Liver (tissue), 9 donors: ENCODE results near the gene TRIO. TPM values are rescaled to one million over a fixed set of nuclear protein-coding genes. Genes with fewer than 3 reads are reported as not detected.

ENCODE experiments used
- DNase-seq: peaks from one replicate; pipeline ENCODE4 v3.0.0-alpha.2; 2017; ENCODE audit warnings: low spot score
- H3K27ac ChIP-seq, 2 donors: one replicate each; pipeline ENCODE4 v1.7.0; 2013; ENCODE audit warnings: inconsistent platforms in 2 of 2, low read length in 2 of 2, control low read depth in 1 of 2, low read depth in 1 of 2, mild to moderate bottlenecking in 1 of 2
- H3K27me3 ChIP-seq, 4 donors: one replicate each; pipeline versions ENCODE4 v1.6.1 to v1.7.0; 2013; ENCODE audit warnings: low read length in 3 of 4, inconsistent platforms in 1 of 4, mild to moderate bottlenecking in 1 of 4, moderate library complexity in 1 of 4; ENCODE audit not compliant: control insufficient read depth in 4 of 4, insufficient read depth in 4 of 4
- H3K36me3 ChIP-seq, 4 donors: one replicate each; pipeline versions ENCODE4 v1.6.1 to v1.7.0; 2013; ENCODE audit warnings: low read length in 3 of 4, mild to moderate bottlenecking in 3 of 4, low read depth in 1 of 4, moderate library complexity in 1 of 4; ENCODE audit not compliant: control insufficient read depth in 4 of 4, insufficient read depth in 3 of 4
- H3K4me1 ChIP-seq, 4 donors: one replicate each; pipeline versions ENCODE4 v1.6.1 to v1.7.0; 2013; ENCODE audit warnings: low read length in 3 of 4, mild to moderate bottlenecking in 3 of 4, moderate library complexity in 1 of 4; ENCODE audit not compliant: control insufficient read depth in 4 of 4, insufficient read depth in 4 of 4
- H3K4me3 ChIP-seq, 3 donors: one replicate each; pipeline versions ENCODE4 v1.6.1 to v1.7.0; 2013; ENCODE audit warnings: low read length in 3 of 3, control low read depth in 1 of 3, low read depth in 1 of 3, mild to moderate bottlenecking in 1 of 3
- H3K9ac ChIP-seq, 2 donors: one replicate each; pipeline ENCODE4 v1.7.0; 2013; ENCODE audit warnings: low read length in 2 of 2, mild to moderate bottlenecking in 2 of 2, moderate library complexity in 2 of 2, control low read depth in 1 of 2, low read depth in 1 of 2
- H3K9me3 ChIP-seq, 4 donors: one replicate each; pipeline versions ENCODE4 v1.6.1 to v1.7.0; 2013; ENCODE audit warnings: low read length in 3 of 4; ENCODE audit not compliant: control insufficient read depth in 4 of 4
- ATF3 ChIP-seq: IDR thresholded peaks from 2 replicates; pipeline ENCODE4 v1.6.1; 2016; ENCODE audit warnings: antibody characterized with exemption
- CTCF ChIP-seq: fragments of 150-350 bp; IDR thresholded peaks from 2 replicates; pipeline ENCODE4 v1.5.1; 2017; ENCODE audit warnings: improper control_type of control experiment, low read depth, low read length; ENCODE audit not compliant: missing input control
- EGR1 ChIP-seq, 2 donors: IDR thresholded peaks; 2 replicates each; pipeline ENCODE4 v1.6.1; 2016 to 2018; ENCODE audit warnings: antibody characterized with exemption in 2 of 2, low read depth in 2 of 2
- FOXA1 ChIP-seq: IDR thresholded peaks from 2 replicates; pipeline ENCODE4 v1.6.1; 2016; ENCODE audit warnings: antibody characterized with exemption
- FOXA2 ChIP-seq: IDR thresholded peaks from 2 replicates; pipeline ENCODE4 v1.6.1; 2016; ENCODE audit warnings: antibody characterized with exemption
- GABPA ChIP-seq, 2 donors: IDR thresholded peaks in 1 of 2; conservative IDR thresholded peaks in 1 of 2; 2 replicates each; pipeline ENCODE4 v1.6.1; 2016; ENCODE audit warnings: antibody characterized with exemption in 2 of 2, mild to moderate bottlenecking in 1 of 2, moderate library complexity in 1 of 2
- HNF4A ChIP-seq, 2 donors: conservative IDR thresholded peaks; 2 replicates each; pipeline ENCODE4 v1.6.1; 2016; ENCODE audit warnings: antibody characterized with exemption in 2 of 2, mild to moderate bottlenecking in 2 of 2
- HNF4G ChIP-seq: IDR thresholded peaks from 2 replicates; pipeline ENCODE4 v1.6.1; 2016; ENCODE audit warnings: antibody characterized with exemption
- JUND ChIP-seq, 2 donors: IDR thresholded peaks; 2 replicates each; pipeline ENCODE4 v1.6.1; 2016; ENCODE audit warnings: antibody characterized with exemption in 2 of 2
- MAX ChIP-seq: IDR thresholded peaks from 2 replicates; pipeline ENCODE4 v1.6.1; 2016; ENCODE audit warnings: antibody characterized with exemption
- NR2F2 ChIP-seq: IDR thresholded peaks from 2 replicates; pipeline ENCODE4 v1.6.1; 2016; ENCODE audit warnings: antibody characterized with exemption
- RAD21 ChIP-seq, 2 donors: IDR thresholded peaks; 2 replicates each; pipeline ENCODE4 v1.6.1; 2016; ENCODE audit warnings: antibody characterized with exemption in 2 of 2, mild to moderate bottlenecking in 2 of 2
- REST ChIP-seq: IDR thresholded peaks from 2 replicates; pipeline ENCODE4 v1.6.1; 2016; ENCODE audit warnings: antibody characterized with exemption, mild to moderate bottlenecking
- RXRA ChIP-seq, 2 donors: IDR thresholded peaks; 2 replicates each; pipeline ENCODE4 v1.6.1; 2017 to 2018; ENCODE audit warnings: antibody characterized with exemption in 2 of 2, mild to moderate bottlenecking in 1 of 2
- SP1 ChIP-seq: IDR thresholded peaks from 2 replicates; pipeline ENCODE4 v1.6.1; 2018; ENCODE audit warnings: antibody characterized with exemption, mild to moderate bottlenecking
- TAF1 ChIP-seq: conservative IDR thresholded peaks from 2 replicates; pipeline ENCODE4 v1.6.1; 2016; ENCODE audit warnings: antibody characterized with exemption, mild to moderate bottlenecking
- YY1 ChIP-seq: IDR thresholded peaks from 2 replicates; pipeline ENCODE4 v1.6.1; 2016; ENCODE audit warnings: antibody characterized with exemption, mild to moderate bottlenecking
- ZBTB33 ChIP-seq: IDR thresholded peaks from 2 replicates; pipeline ENCODE4 v1.6.1; 2016; ENCODE audit warnings: antibody characterized with exemption
- WGBS: extraction: QIAGEN DNeasy Blood & Tissue Kit; methylation state at CpG from one replicate; pipeline ENCODE4 v1.1.7; 2013; 5-methylcytosine and 5-hydroxymethylcytosine counted together
- polyA plus RNA-seq, 2 donors: library from polyadenylated mRNA; stranded (reverse) in 1 of 2; unstranded in 1 of 2; fragments of 200-250 nt in 1 of 2; fragments of >200 nt in 1 of 2; fragmentation: Nextera tagmentation in 1 of 2; extraction: Ambion mirVana in 1 of 2; gene quantifications; one replicate each; pipeline versions ENCODE4 v1.2.1 to v1.2.3, GENCODE V29; 2013 to 2015
- total RNA-seq, 2 donors: library from RNA; depleted of rRNA; stranded (reverse); fragments of >200 nt; gene quantifications; one replicate each; pipeline ENCODE4 v1.2.3, GENCODE V29; 2014
- donor health status: healthy.
- donor health status: healthy.
- donor health status: healthy.
- donor health status: healthy.
- donor health status: healthy.

TRIO gene
- total and polyA plus RNA-seq, 4 donors = 8.5 to 86.2 (median 16.0) TPM

- 81% methylated on average over 20 of the region's 20 CpGs for WGBS
- peaks cover 2 to 38% (median 12%) of the 10 kb centered on the region in 4 donors for H3K36me3 ChIP-seq
- no peak overlapping the region for H3K4me3 ChIP-seq
- no peaks in the 10 kb centered on the region for H3K27me3 ChIP-seq
- no peak for DNase-seq
- H3K27ac ChIP-seq = no peak overlapping the region
- no peaks in the 10 kb centered on the region for H3K4me1 ChIP-seq
- TF ChIP-seq YY1 = no peak
- no peak for TF ChIP-seq TAF1
- no peak for TF ChIP-seq CTCF
- TF ChIP-seq SP1 = no peak
- no peak overlapping the region for H3K9ac ChIP-seq
- H3K9me3 ChIP-seq = no peaks in the 10 kb centered on the region
Measured at GRCh38 chr5:14357851-14358250, 214.7 kb downstream of the TRIO start.

- no peak for DNase-seq
- Histone ChIP-seq H3K27me3 (no peaks in the 10 kb centered on the region), H3K4me3 (no peak overlapping the region), H3K27ac (no peak overlapping the region), H3K4me1 (no peaks in the 10 kb centered on the region), H3K9me3 (no peaks in the 10 kb centered on the region), H3K36me3 (peaks cover 2 to 38% (median 13%) of the 10 kb centered on the region in 4 donors), H3K9ac (no peak overlapping the region)
- 89% methylated on average over 7 of the region's 7 CpGs for WGBS
- TF ChIP-seq HNF4G (no peak), RXRA (IDR thresholded peaks at IDR 0.05) (no peak), EGR1 (IDR thresholded peaks at IDR 0.05; ENCODE audit: low read depth in 2 of 2) (no peak), HNF4A (conservative IDR thresholded peaks at IDR 0.05) (no peak), NR2F2 (no peak), TAF1 (no peak), ZBTB33 (no peak), JUND (IDR thresholded peaks at IDR 0.05) (no peak), FOXA2 (no peak), RAD21 (IDR thresholded peaks at IDR 0.05) (no peak), GABPA (IDR thresholded peaks at IDR 0.05 in 1 of 2, conservative IDR thresholded peaks at IDR 0.05 in 1 of 2) (no peak), CTCF (no peak), MAX (no peak), ATF3 (no peak), YY1 (no peak), REST (no peak), SP1 (no peak), FOXA1 (no peak)
Measured at GRCh38 chr5:14358536-14358935, 215.4 kb downstream of the TRIO start.
